ENCODE results near the gene PRR29.

Gene PRR29

GRCh38 chr17:64037180-64037579 is 39.0 kb downstream of the PRR29 start:
- H3K9me3 ChIP-seq (ENCODE audit: severe bottlenecking) = no peaks in the 10 kb centered on the region
- no peak overlapping the region for H3K4me3 ChIP-seq (ENCODE audit: low read depth, low read length)
- no peak for TF ChIP-seq CTCF (IDR thresholded peaks at IDR 0.05; ENCODE audit: low read depth, low read length)
- no peaks in the 10 kb centered on the region for H3K27me3 ChIP-seq (ENCODE audit: insufficient read depth, low read depth, severe bottlenecking)
- H3K36me3 ChIP-seq = peaks cover 9% of the 10 kb centered on the region
- no peak for DNase-seq
- H3K27ac ChIP-seq = no peak overlapping the region

GRCh38 chr17:64037802-64038201 is 39.7 kb downstream of the PRR29 start:
- no peak for TF ChIP-seq CTCF (IDR thresholded peaks at IDR 0.05; ENCODE audit: low read depth, low read length)
- Histone ChIP-seq H3K27ac (no peak overlapping the region), H3K27me3 (ENCODE audit: insufficient read depth, low read depth, severe bottlenecking) (no peaks in the 10 kb centered on the region), H3K4me3 (ENCODE audit: low read depth, low read length) (no peak overlapping the region), H3K9me3 (ENCODE audit: severe bottlenecking) (no peaks in the 10 kb centered on the region), H3K36me3 (peaks cover 11% of the 10 kb centered on the region)
- no peak for DNase-seq

- peak; percentile 57 for DNase-seq
- H3K9me3 ChIP-seq (ENCODE audit: severe bottlenecking) = no peaks in the 10 kb centered on the region
Measured at GRCh38 chr17:64038331-64039105, 40.4 kb downstream of the PRR29 start.

GRCh38 chr17:64039106-64039400 is 40.9 kb downstream of the PRR29 start:
- Histone ChIP-seq H3K27ac (no peak overlapping the region), H3K9me3 (ENCODE audit: severe bottlenecking) (no peaks in the 10 kb centered on the region), H3K27me3 (ENCODE audit: insufficient read depth, low read depth, severe bottlenecking) (no peaks in the 10 kb centered on the region), H3K36me3 (peaks cover 22% of the 10 kb centered on the region), H3K4me3 (ENCODE audit: low read depth, low read length) (no peak overlapping the region)
- no peak for TF ChIP-seq CTCF (IDR thresholded peaks at IDR 0.05; ENCODE audit: low read depth, low read length)
- no peak for DNase-seq

More at GRCh38 chr17:64038331-64039105, 40.4 kb downstream of the PRR29 start:
- H3K4me3 ChIP-seq (ENCODE audit: low read depth, low read length) = no peak overlapping the region
- TF ChIP-seq CTCF (IDR thresholded peaks at IDR 0.05; ENCODE audit: low read depth, low read length) = no peak
- H3K27me3 ChIP-seq (ENCODE audit: insufficient read depth, low read depth, severe bottlenecking) = no peaks in the 10 kb centered on the region
- no peak overlapping the region for H3K27ac ChIP-seq
- H3K36me3 ChIP-seq = peaks cover 16% of the 10 kb centered on the region

GRCh38 chr17:64040206-64040605 is 42.1 kb downstream of the PRR29 start:
- Histone ChIP-seq H3K4me3 (ENCODE audit: low read depth, low read length) (no peak overlapping the region), H3K36me3 (peaks cover 33% of the 10 kb centered on the region), H3K27ac (no peak overlapping the region), H3K9me3 (ENCODE audit: severe bottlenecking) (no peaks in the 10 kb centered on the region), H3K27me3 (ENCODE audit: insufficient read depth, low read depth, severe bottlenecking) (no peaks in the 10 kb centered on the region)
- no peak for TF ChIP-seq CTCF (IDR thresholded peaks at IDR 0.05; ENCODE audit: low read depth, low read length)
- DNase-seq = no peak

- no peak for DNase-seq
- H3K27ac ChIP-seq = no peak overlapping the region
- no peaks in the 10 kb centered on the region for H3K9me3 ChIP-seq (ENCODE audit: severe bottlenecking)
- H3K27me3 ChIP-seq (ENCODE audit: insufficient read depth, low read depth, severe bottlenecking) = no peaks in the 10 kb centered on the region
- TF ChIP-seq CTCF (IDR thresholded peaks at IDR 0.05; ENCODE audit: low read depth, low read length) = no peak
- H3K4me3 ChIP-seq (ENCODE audit: low read depth, low read length) = no peak overlapping the region
- H3K36me3 ChIP-seq = peaks cover 50% of the 10 kb centered on the region
Measured at GRCh38 chr17:64041912-64042311, 43.8 kb downstream of the PRR29 start.

All from WERI-Rb-1 (cell line).